CD4-positive, alpha-beta T cell (primary cell): ENCODE results near the gene DUOXA1. TPM values are rescaled to one million over a fixed set of nuclear protein-coding genes. Genes with fewer than 3 reads are reported as not detected.
"Not testable (repeated sequence)": the region's sequence is repeated elsewhere in the genome, so short reads cannot be mapped to it uniquely, and the experiment has no call there.

Source experiments
- ATAC-seq: fragments of 200-7000 bp; cut with Tn5 transposase; one replicate; pipeline ENCODE4 v1.10.0; 2022; ENCODE audit warnings: mild to moderate bottlenecking; ENCODE audit not compliant: poor library complexity
- CTCF ChIA-PET: fragments of 350-600 bp; sonication (Branson Sonifier 250); formaldehyde crosslinking; loops from one replicate; lab custom pipeline; 2021; ENCODE audit warnings: antibody characterized with exemption, inconsistent platforms; lab: Charles Lee
- POLR2A ChIA-PET: fragments of 350-600 bp; sonication (Branson Sonifier 250); formaldehyde crosslinking; loops from one replicate; lab custom pipeline; 2021; ENCODE audit warnings: antibody characterized with exemption, inconsistent platforms; lab: Charles Lee
- DNase-seq, 14 experiments: peaks; one replicate each; pipeline ENCODE4 v3.0.0-alpha.2; 2013 to 2020; ENCODE audit warnings: mixed read lengths in 2 of 14
- H3K27ac ChIP-seq, 2 donors: one replicate each; pipeline versions ENCODE4 v1.5.1 to v1.7.0; 2013; ENCODE audit warnings: low read length in 2 of 2, low read depth in 1 of 2, mild to moderate bottlenecking in 1 of 2
- H3K27me3 ChIP-seq, 2 experiments: 1 replicate in 1 of 2; 2 replicates in 1 of 2; pipeline versions ENCODE4 v1.6.1 to v1.7.0; 2013; ENCODE audit warnings: low read length in 2 of 2, control low read depth in 1 of 2, mild to moderate bottlenecking in 1 of 2, moderate library complexity in 1 of 2; ENCODE audit not compliant: insufficient read depth in 2 of 2, control insufficient read depth in 1 of 2
- H3K36me3 ChIP-seq: one replicate; pipeline ENCODE4 v1.6.1; 2013; ENCODE audit warnings: low read length, control low read depth; ENCODE audit not compliant: insufficient read depth
- H3K4me1 ChIP-seq: one replicate; pipeline ENCODE4 v1.6.1; 2013; ENCODE audit warnings: low read length, control low read depth; ENCODE audit not compliant: insufficient read depth
- H3K4me3 ChIP-seq: one replicate; pipeline ENCODE4 v1.5.1; 2013; ENCODE audit warnings: mild to moderate bottlenecking, low read length, moderate library complexity
- H3K9me3 ChIP-seq, 2 experiments: 1 replicate in 1 of 2; 2 replicates in 1 of 2; pipeline versions ENCODE4 v1.6.1 to v1.7.0; 2013; ENCODE audit warnings: low read length in 2 of 2, mild to moderate bottlenecking in 2 of 2, control low read depth in 1 of 2, moderate library complexity in 1 of 2; ENCODE audit not compliant: control insufficient read depth in 1 of 2, insufficient read depth in 1 of 2
- H3K27ac Mint-ChIP-seq: one replicate; pipeline ENCODE4 v1.8.0; 2020; ENCODE audit warnings: mixed read lengths
- H3K27me3 Mint-ChIP-seq: one replicate; pipeline ENCODE4 v1.8.0; 2021; ENCODE audit warnings: mixed read lengths
- H3K36me3 Mint-ChIP-seq: one replicate; pipeline ENCODE4 v1.8.0; 2021; ENCODE audit warnings: low read depth, mixed read lengths
- H3K4me1 Mint-ChIP-seq: one replicate; pipeline ENCODE4 v1.8.0; 2021; ENCODE audit warnings: low read depth, mixed read lengths
- H3K4me3 Mint-ChIP-seq: one replicate; pipeline ENCODE4 v1.8.0; 2020; ENCODE audit warnings: mild to moderate bottlenecking, mixed read lengths
- H3K9me3 Mint-ChIP-seq: one replicate; pipeline ENCODE4 v1.8.0; 2020; ENCODE audit warnings: mixed read lengths
- CTCF ChIP-seq: fragments of 200-600 bp; IDR thresholded peaks from one replicate; pipeline ENCODE4 v1.8.0; 2022; ENCODE audit warnings: antibody characterized with exemption, mild to moderate bottlenecking
- intact Hi-C, 2 experiments: fragments of 100-400 bp; cut with DNase I in 1 of 2; cut with micrococcal nuclease in 1 of 2; formaldehyde crosslinking; loops; one replicate each; pipeline versions ENCODE4 v1.15.1 to v1.9.0; 2023 to 2025; cut with DNase I, micrococcal nuclease
- total RNA-seq, 174 experiments: library from RNA in 2 of 174; stranded (reverse) in 2 of 174; gene quantifications; one replicate each; pipeline ENCODE4 v1.2.3 and lab custom pipeline; 2021 to 2026

DUOXA1 gene
- total RNA-seq, 2 experiments from 2014 or later = 0.44 to 1.0 TPM

- ChIA-PET CTCF (interaction anchor here (2.0 kb wide), 1 partner anchor 18 kb away, joined by 11 read pairs; no protein-coding TSS in a partner anchor), POLR2A (no interaction called here)
- ATAC-seq (peak; percentile 43), DNase-seq (peak in 4 of 14 experiments; percentile 9 to 46 (median 39))
- TF ChIP-seq CTCF = peak; percentile 33
- Histone ChIP-seq H3K36me3 (no peaks in the 10 kb centered on the region), H3K27me3 (peaks cover 32 to 36% of the 10 kb centered on the region in 2 experiments), H3K4me3 (no peak overlapping the region), H3K27ac (no peak overlapping the region), H3K4me1 (peaks cover 18% of the 10 kb centered on the region), H3K9me3 (no peaks in the 10 kb centered on the region)
- Mint-ChIP-seq H3K36me3 (no peaks in the 10 kb centered on the region), H3K9me3 (no peaks in the 10 kb centered on the region), H3K27ac (no peak overlapping the region), H3K4me1 (peaks cover 16% of the 10 kb centered on the region), H3K27me3 (peaks cover 52% of the 10 kb centered on the region), H3K4me3 (peak overlapping the region; percentile 68)
- intact Hi-C loops = no loop called here
Measured at GRCh38 chr15:45136378-45136764, 6.7 kb upstream of the DUOXA1 start.

GRCh38 chr15:45135705-45136377 is 6.2 kb upstream of the DUOXA1 start:
- H3K4me1 ChIP-seq = peaks cover 18% of the 10 kb centered on the region
- peak; percentile 17 for ATAC-seq
- H3K27ac ChIP-seq, H3K36me3 Mint-ChIP-seq, H3K27ac Mint-ChIP-seq, DNase-seq, H3K4me3 ChIP-seq, POLR2A ChIA-PET, intact Hi-C loops, H3K9me3 Mint-ChIP-seq, H3K9me3 ChIP-seq, H3K36me3 ChIP-seq: not testable (repeated sequence)
- peak overlapping the region; percentile 48 for H3K4me3 Mint-ChIP-seq
- H3K27me3 Mint-ChIP-seq = peaks cover 57% of the 10 kb centered on the region
- H3K27me3 ChIP-seq = peaks cover 32 to 36% of the 10 kb centered on the region in 2 experiments
- CTCF ChIA-PET = interaction anchor here (1.1 to 2.9 kb wide), 2 partner anchors 10 to 18 kb away, joined by 3 to 9 read pairs; no protein-coding TSS in a partner anchor
- H3K4me1 Mint-ChIP-seq = peaks cover 16% of the 10 kb centered on the region

- Mint-ChIP-seq H3K9me3 (no peaks in the 10 kb centered on the region), H3K27ac (no peak overlapping the region), H3K4me1 (peaks cover 16% of the 10 kb centered on the region), H3K27me3 (peaks cover 65% of the 10 kb centered on the region), H3K36me3 (no peaks in the 10 kb centered on the region), H3K4me3 (peak overlapping the region; percentile 78)
- TF ChIP-seq CTCF = no peak
- ATAC-seq = peak; percentile 71
- no peaks in the 10 kb centered on the region for H3K9me3 ChIP-seq
- ChIA-PET CTCF (interaction anchor here (1.1 to 2.9 kb wide), 2 partner anchors 9 to 17 kb away, joined by 3 to 9 read pairs; no protein-coding TSS in a partner anchor), POLR2A (interaction anchor here (1.5 kb wide), 1 partner anchor 29 kb away, joined by 4 read pairs; no protein-coding TSS in a partner anchor)
- peaks cover 20% of the 10 kb centered on the region for H3K4me1 ChIP-seq
- peak overlapping the region; percentile 31 for H3K4me3 ChIP-seq
- intact Hi-C loops = no loop called here
- H3K27ac ChIP-seq = no peak overlapping the region
- no peaks in the 10 kb centered on the region for H3K36me3 ChIP-seq
- H3K27me3 ChIP-seq = peaks cover 39 to 41% of the 10 kb centered on the region in 2 experiments
- DNase-seq = peak in 6 of 14 experiments; percentile 16 to 55 (median 34)
Measured at GRCh38 chr15:45134682-45135604, 5.3 kb upstream of the DUOXA1 start.
